Smooth muscle cell (in vitro differentiated cells): ENCODE measurements around the gene NRIP1. TPM values are rescaled to one million over a fixed set of nuclear protein-coding genes. Genes with fewer than 3 reads are reported as not detected.

ENCODE experiments used
- DNase-seq: peaks from one replicate; lab custom pipeline; 2025; ENCODE audit not compliant: unreplicated experiment; lab: John Stamatoyannopoulos, UW
- H2AFZ ChIP-seq: fragments of 200-600 bp; sonication (generic); 2 replicates; pipeline ENCODE4 v1.6.0; 2016; ENCODE audit warnings: antibody characterized with exemption, low read depth, mild to moderate bottlenecking
- H3F3A ChIP-seq: fragments of 200-600 bp; sonication (generic); 2 replicates; pipeline ENCODE4 v1.6.0; 2017; ENCODE audit warnings: antibody characterized with exemption, low read depth
- H3K27ac ChIP-seq: fragments of 200-600 bp; sonication (generic); 2 replicates; pipeline ENCODE4 v1.5.1; 2016; ENCODE audit warnings: low read depth, mild to moderate bottlenecking
- H3K27me3 ChIP-seq: fragments of 200-600 bp; sonication (generic); 2 replicates; pipeline ENCODE4 v1.6.1; 2016; ENCODE audit warnings: low read depth, mild to moderate bottlenecking
- H3K36me3 ChIP-seq: fragments of 200-600 bp; sonication (generic); 2 replicates; pipeline ENCODE4 v1.5.1; 2016; ENCODE audit warnings: low read depth
- H3K4me1 ChIP-seq: fragments of 200-600 bp; sonication (generic); 2 replicates; pipeline ENCODE4 v1.5.1; 2016; ENCODE audit warnings: low read depth
- H3K4me2 ChIP-seq: fragments of 200-600 bp; sonication (generic); 2 replicates; pipeline ENCODE4 v1.6.0; 2016; ENCODE audit warnings: mild to moderate bottlenecking
- H3K4me3 ChIP-seq: fragments of 200-600 bp; sonication (generic); 2 replicates; pipeline ENCODE4 v1.5.1; 2016; ENCODE audit warnings: mild to moderate bottlenecking
- H3K79me2 ChIP-seq: fragments of 200-600 bp; sonication (generic); 2 replicates; pipeline ENCODE4 v1.6.0; 2016; ENCODE audit warnings: low read depth, mild to moderate bottlenecking
- H3K9ac ChIP-seq: fragments of 200-600 bp; sonication (generic); 2 replicates; pipeline ENCODE4 v1.6.0; 2016; ENCODE audit warnings: low read depth
- H3K9me3 ChIP-seq: fragments of 200-600 bp; sonication (generic); replicated peaks from 2 replicates; pipeline ENCODE4 v1.5.1; 2016; ENCODE audit warnings: low read depth
- H4K20me1 ChIP-seq: fragments of 200-600 bp; sonication (generic); 2 replicates; pipeline ENCODE4 v1.6.0; 2016; ENCODE audit warnings: low read depth
- CTCF ChIP-seq: fragments of 200-600 bp; sonication (generic); IDR thresholded peaks from 2 replicates; pipeline ENCODE4 v1.5.1; 2017; ENCODE audit warnings: borderline replicate concordance, mild to moderate bottlenecking, antibody characterized with exemption; ENCODE audit not compliant: insufficient read depth, poor library complexity, severe bottlenecking
- WGBS: methylation state at CpG from one replicate; pipeline ENCODE4 v1.1.7; 2016; ENCODE audit warnings: low lambda C conversion rate; 5-methylcytosine and 5-hydroxymethylcytosine counted together
- polyA plus RNA-seq: library from polyadenylated mRNA; unstranded; fragments of >200 nt; fragmentation: Nextera tagmentation; extraction: Ambion mirVana; gene quantifications from 2 replicates; pipeline ENCODE4 v1.2.1, GENCODE V29; 2016
- total RNA-seq: library from RNA; depleted of rRNA; stranded (reverse); fragments of >200 nt; gene quantifications from 2 replicates; pipeline ENCODE4 v1.2.3, GENCODE V29; 2014

Gene NRIP1
- total and polyA plus RNA-seq, 2 experiments from 2014 or later = 5.1 to 26.0 TPM

GRCh38 chr21:15039607-15040299, 25.0 kb downstream of the NRIP1 start:
- H3K4me3 ChIP-seq = no peak overlapping the region
- H3K4me1 ChIP-seq = no peaks in the 10 kb centered on the region
- peaks cover 97% of the 10 kb centered on the region for H3K79me2 ChIP-seq
- no peak overlapping the region for H3K27ac ChIP-seq
- H3K4me2 ChIP-seq = no peak overlapping the region
- TF ChIP-seq CTCF = no peak
- H3F3A ChIP-seq = no peaks in the 10 kb centered on the region
- no peaks in the 10 kb centered on the region for H3K27me3 ChIP-seq
- DNase-seq = no peak
- no peak overlapping the region for H2AFZ ChIP-seq
- H3K9ac ChIP-seq = no peak overlapping the region
- H3K9me3 ChIP-seq = no peaks in the 10 kb centered on the region
- 100% methylated on average over 1 of the region's 1 CpG for WGBS
- H4K20me1 ChIP-seq = peaks cover 90% of the 10 kb centered on the region
- no peaks in the 10 kb centered on the region for H3K36me3 ChIP-seq

- Histone ChIP-seq H3K4me2 (no peak overlapping the region), H3K4me3 (no peak overlapping the region), H3K4me1 (no peaks in the 10 kb centered on the region), H4K20me1 (peaks cover 87% of the 10 kb centered on the region), H3K27ac (no peak overlapping the region), H3K36me3 (no peaks in the 10 kb centered on the region), H3K79me2 (peaks cover 88% of the 10 kb centered on the region), H2AFZ (no peak overlapping the region), H3F3A (no peaks in the 10 kb centered on the region), H3K9ac (no peak overlapping the region), H3K9me3 (no peaks in the 10 kb centered on the region), H3K27me3 (no peaks in the 10 kb centered on the region)
- 100% methylated on average over 1 of the region's 1 CpG for WGBS
- TF ChIP-seq CTCF = no peak
- no peak for DNase-seq
These were observed 26.9 kb downstream of the NRIP1 start for GRCh38 chr21:15037900-15038293.

GRCh38 chr21:15037095-15037899, 27.5 kb downstream of the NRIP1 start:
- no peak for DNase-seq

More at GRCh38 chr21:15037095-15037899, 27.5 kb downstream of the NRIP1 start:
- H3K4me1 ChIP-seq = no peaks in the 10 kb centered on the region
- H3K27me3 ChIP-seq = no peaks in the 10 kb centered on the region
- H2AFZ ChIP-seq = no peak overlapping the region
- no peaks in the 10 kb centered on the region for H3K9me3 ChIP-seq
- H3K36me3 ChIP-seq = no peaks in the 10 kb centered on the region
- no peak overlapping the region for H3K4me2 ChIP-seq
- no peaks in the 10 kb centered on the region for H3F3A ChIP-seq
- no peak overlapping the region for H3K27ac ChIP-seq
- H3K79me2 ChIP-seq = peaks cover 82% of the 10 kb centered on the region
- no peak overlapping the region for H3K9ac ChIP-seq
- H4K20me1 ChIP-seq = peaks cover 86% of the 10 kb centered on the region
- no peak for TF ChIP-seq CTCF
- no peak overlapping the region for H3K4me3 ChIP-seq
- WGBS = 98% methylated on average over 5 of the region's 5 CpGs
